ENCODE measurements around the gene POR. TPM values are rescaled to one million over a fixed set of nuclear protein-coding genes. Genes with fewer than 3 reads are reported as not detected.

Gene POR
- total RNA-seq, 1 experiment from 2014 or later, result 162 TPM

- Mint-ChIP-seq H3K4me1 (ENCODE audit: low read depth, unreplicated experiment) (peaks cover 15% of the 10 kb centered on the region), H3K36me3 (ENCODE audit: insufficient read depth, unreplicated experiment) (peaks cover 50% of the 10 kb centered on the region), H3K27me3 (ENCODE audit: insufficient read depth, unreplicated experiment) (no peaks in the 10 kb centered on the region), H3K27ac (ENCODE audit: unreplicated experiment) (peak overlapping the region; percentile 94), H3K9me3 (ENCODE audit: unreplicated experiment) (no peaks in the 10 kb centered on the region), H3K4me3 (ENCODE audit: unreplicated experiment) (no peak overlapping the region)
- no peak for DNase-seq
- Histone ChIP-seq H3K4me3 (ENCODE audit: low read depth, low read length) (no peak overlapping the region), H3K4me1 (peaks cover 51% of the 10 kb centered on the region), H3K36me3 (ENCODE audit: control insufficient read depth, insufficient read depth, low read length) (peaks cover 10% of the 10 kb centered on the region), H3K27me3 (replicated peaks; ENCODE audit: control insufficient read depth, insufficient read depth, low read length) (no peaks in the 10 kb centered on the region), H3K9me3 (0 out of 2 replicates have a peak, but pooled peaks cover 9% of the 10 kb centered on the region)
- TF ChIP-seq CTCF (IDR thresholded peaks at IDR 0.05; ENCODE audit: insufficient read depth in 1 of 2, low read depth in 1 of 2, low read length in 1 of 2, severe bottlenecking in 1 of 2, unreplicated experiment in 1 of 2), result no peak
- POLR2A ChIA-PET, result no interaction called here
- CTCF ChIA-PET, result no interaction called here
- no TSS peak for BruUV-seq (replicated peaks)
- intact Hi-C loops (cut with micrococcal nuclease; ENCODE audit: unreplicated experiment), result loop anchor here (5.0 kb wide), 1 partner anchor 78 kb away; the partner anchor contains the start of gene RHBDD2
Measured at GRCh38 chr7:75955331-75955955, 40.5 kb downstream of the POR start.

DNA sequence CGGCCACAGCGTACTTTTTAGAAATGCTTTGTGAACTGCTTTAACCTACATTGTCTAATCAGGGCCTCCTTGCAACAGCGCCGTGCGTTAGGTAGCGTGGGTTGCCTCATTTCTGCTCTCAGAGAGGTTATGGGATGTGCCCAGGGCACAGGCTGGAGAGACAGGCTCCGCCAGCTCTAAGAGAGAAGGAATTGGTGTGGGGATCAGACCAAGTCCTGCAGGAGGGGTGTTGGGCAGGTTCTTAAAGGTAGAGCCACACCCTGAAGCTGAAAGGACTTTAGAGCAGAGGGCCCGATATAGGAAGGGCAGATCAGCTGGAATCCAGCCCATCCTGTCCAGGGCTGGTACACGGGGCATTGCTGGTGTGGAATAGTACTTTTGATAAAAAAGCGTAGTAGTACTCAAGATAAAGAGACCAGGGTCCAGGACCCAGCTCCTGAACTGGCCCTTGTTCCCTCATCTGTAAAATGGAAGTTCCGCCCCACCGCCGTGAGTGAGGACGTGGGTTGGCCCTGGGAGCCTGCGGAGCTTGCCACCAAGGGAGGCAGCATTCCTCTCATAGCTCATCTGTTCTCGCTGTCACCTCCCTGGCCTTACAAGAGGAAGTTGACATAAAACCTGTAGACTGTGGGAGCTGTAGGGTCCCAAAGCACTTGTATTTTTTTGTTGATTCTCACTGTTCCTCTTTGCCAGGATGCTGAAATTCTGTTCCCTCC lies 42.2 kb downstream of the POR start:
- H3K4me3 Mint-ChIP-seq (ENCODE audit: unreplicated experiment), result peak overlapping the region; percentile 71

More for the DNA sequence above, 42.2 kb downstream of the POR start:
- intact Hi-C loops (cut with micrococcal nuclease; ENCODE audit: unreplicated experiment), result loop anchor here (1.0 to 5.0 kb wide), 3 partner anchors 34 to 80 kb away; partner anchors contain the start of genes POR and RHBDD2
- no peaks in the 10 kb centered on the region for H3K9me3 Mint-ChIP-seq (ENCODE audit: unreplicated experiment)
- ChIA-PET CTCF (interaction anchor here (0.5 kb wide), 1 partner anchor 198 kb away, joined by 3 read pairs; no protein-coding TSS in a partner anchor), POLR2A (interaction anchor here (0.6 to 1.3 kb wide), 6 partner anchors 13 to 91 kb away, joined by 3 to 5 read pairs (median 3); partner anchors contain the start of genes MDH2 and STYXL1)
- Histone ChIP-seq H3K4me3 (ENCODE audit: low read depth, low read length) (no peak overlapping the region), H3K9me3 (0 out of 2 replicates have a peak, but pooled peaks cover 9% of the 10 kb centered on the region), H3K36me3 (ENCODE audit: control insufficient read depth, insufficient read depth, low read length) (peaks cover 10% of the 10 kb centered on the region), H3K4me1 (peaks cover 48% of the 10 kb centered on the region), H3K27me3 (replicated peaks; ENCODE audit: control insufficient read depth, insufficient read depth, low read length) (no peaks in the 10 kb centered on the region)
- no peak for TF ChIP-seq CTCF (IDR thresholded peaks at IDR 0.05; ENCODE audit: insufficient read depth in 1 of 2, low read depth in 1 of 2, low read length in 1 of 2, severe bottlenecking in 1 of 2, unreplicated experiment in 1 of 2)
- no TSS peak for BruUV-seq (replicated peaks)
- DNase-seq, result peak; percentile 91 to 96
- no peaks in the 10 kb centered on the region for H3K27me3 Mint-ChIP-seq (ENCODE audit: insufficient read depth, unreplicated experiment)
- peaks cover 61% of the 10 kb centered on the region for H3K36me3 Mint-ChIP-seq (ENCODE audit: insufficient read depth, unreplicated experiment)
- peaks cover 15% of the 10 kb centered on the region for H3K4me1 Mint-ChIP-seq (ENCODE audit: low read depth, unreplicated experiment)
- peak overlapping the region; percentile 94 for H3K27ac Mint-ChIP-seq (ENCODE audit: unreplicated experiment)

Data from Caco-2 (cell line).